GM21381 (cell line): Measurements from ENCODE around the gene NME3.
A peak's percentile ranks its signal among the peaks of the same experiment; 100 is the strongest.

Source experiments
- ATAC-seq: cut with Tn5 transposase; IDR thresholded peaks from one replicate; pipeline ENCODE4 v1.9.1; 2021; ENCODE audit warnings: mild to moderate bottlenecking, moderate library complexity; ENCODE audit not compliant: unreplicated experiment

Gene NME3

DNA sequence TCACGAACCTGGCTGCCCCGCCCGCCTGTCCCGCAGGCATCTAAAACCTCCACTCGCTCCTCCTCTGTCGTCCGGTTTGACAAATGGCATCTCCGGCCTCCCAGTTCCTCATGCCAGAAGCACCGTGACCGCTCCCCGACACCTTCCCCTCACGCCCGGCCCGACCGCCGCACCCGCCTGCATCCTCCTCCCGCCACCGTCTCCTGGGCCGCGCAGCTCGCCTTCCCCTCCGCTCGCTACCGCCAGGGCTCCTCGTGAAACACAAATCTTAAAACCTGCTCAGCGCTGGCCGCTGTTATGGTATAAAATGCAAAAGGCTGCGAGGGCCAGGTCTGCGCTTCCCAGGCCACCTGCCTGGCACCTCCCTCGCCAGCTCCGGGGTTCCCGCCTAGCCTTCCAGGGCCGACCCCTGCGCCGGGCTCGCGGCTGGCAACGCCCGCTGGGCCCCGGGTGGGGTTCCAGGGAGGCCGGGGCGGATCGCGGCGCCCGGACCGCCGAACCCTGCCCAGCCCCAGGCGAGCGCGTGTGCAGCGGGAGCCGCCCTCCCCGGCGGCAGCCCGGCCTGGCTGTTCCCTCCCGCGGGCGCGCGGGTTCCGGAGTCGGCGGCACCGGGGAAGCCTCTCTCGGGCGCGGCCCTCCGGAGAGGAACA is 10.5 kb upstream of the NME3 start:
- no peak for ATAC-seq

DNA sequence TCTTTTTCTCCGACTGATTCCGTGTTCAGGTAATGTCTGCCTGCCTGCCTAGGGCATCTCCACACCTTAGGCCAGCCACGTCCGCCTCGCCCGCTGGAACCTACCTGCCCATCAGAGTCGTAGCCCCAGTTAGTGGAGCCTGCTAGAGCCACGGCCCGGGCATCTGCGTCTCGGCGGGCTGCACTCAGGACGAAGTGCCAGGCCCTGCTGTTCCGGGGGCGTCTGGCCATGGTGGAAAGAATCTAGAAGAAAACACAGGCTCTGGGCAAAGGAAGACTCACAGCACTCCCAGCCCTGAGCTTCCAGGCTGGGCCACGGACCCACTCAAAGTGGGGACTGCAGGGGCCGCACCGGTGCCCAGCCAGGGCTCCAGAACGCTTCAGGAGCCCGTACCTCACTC is 9.9 kb upstream of the NME3 start:
- no peak for ATAC-seq

DNA sequence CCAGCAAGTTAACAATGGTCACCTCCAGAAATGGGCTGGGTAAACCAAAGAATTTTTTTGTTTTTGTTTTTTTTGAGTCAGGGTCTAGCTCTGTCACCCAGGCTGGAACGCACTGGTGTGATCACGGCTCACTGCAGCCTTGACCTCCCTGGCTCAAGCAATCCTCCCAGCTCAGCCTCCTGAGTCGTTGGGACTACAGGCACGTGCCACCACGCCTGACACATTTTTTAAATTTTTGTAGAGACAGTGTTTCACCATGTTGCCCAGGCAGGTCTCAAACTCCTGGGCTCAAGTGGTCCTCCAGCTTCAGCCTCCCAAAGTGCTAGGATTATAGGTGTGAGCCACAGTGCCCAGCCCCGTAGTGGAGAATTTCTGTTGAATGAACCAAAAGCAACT is 9.3 kb upstream of the NME3 start:
- no peak for ATAC-seq

DNA sequence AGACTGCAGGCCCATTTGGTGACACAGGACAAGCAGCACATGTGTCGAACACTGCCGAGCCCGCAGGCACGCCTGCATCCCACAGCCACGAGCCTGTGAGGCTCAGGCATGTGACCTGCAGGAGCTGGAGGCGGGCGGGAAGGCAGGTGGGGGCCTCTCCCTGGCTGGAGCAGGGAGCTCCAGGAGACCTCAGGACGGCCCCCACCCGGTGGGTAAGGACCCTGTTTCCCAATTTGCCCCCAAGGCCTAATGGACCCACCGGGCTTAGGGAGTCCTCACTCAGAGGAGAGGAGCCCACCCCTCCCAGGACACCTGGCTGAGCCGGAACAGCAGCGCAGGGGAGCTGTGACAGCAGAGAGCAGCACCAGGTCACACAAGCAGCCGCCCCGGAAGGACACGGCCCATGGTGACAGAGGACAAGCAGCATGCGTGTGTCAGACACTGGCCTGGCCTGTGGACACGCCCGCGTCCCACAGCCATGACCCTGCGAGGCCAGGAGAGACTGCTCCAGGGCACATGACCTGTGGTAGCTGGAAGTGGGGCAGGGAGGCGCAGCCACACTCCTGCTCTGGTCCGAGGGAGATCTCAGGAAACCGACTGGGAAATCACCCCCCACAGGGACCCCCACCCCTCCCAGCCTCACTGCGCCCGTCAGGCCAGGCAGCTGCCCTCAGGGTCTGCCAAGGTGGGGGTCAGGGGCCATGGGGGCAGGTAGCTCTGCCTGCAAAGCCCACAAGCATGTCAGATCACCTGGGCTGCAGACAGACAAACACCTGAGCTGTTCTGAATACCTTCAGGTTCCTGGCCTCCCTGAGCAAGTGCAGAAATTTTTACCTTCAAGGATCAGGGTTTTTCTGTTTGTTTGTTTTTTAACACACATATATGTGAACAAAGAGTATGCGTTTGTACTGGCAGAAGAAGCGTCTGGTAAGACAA is 8.7 kb upstream of the NME3 start:
- ATAC-seq = no peak

DNA sequence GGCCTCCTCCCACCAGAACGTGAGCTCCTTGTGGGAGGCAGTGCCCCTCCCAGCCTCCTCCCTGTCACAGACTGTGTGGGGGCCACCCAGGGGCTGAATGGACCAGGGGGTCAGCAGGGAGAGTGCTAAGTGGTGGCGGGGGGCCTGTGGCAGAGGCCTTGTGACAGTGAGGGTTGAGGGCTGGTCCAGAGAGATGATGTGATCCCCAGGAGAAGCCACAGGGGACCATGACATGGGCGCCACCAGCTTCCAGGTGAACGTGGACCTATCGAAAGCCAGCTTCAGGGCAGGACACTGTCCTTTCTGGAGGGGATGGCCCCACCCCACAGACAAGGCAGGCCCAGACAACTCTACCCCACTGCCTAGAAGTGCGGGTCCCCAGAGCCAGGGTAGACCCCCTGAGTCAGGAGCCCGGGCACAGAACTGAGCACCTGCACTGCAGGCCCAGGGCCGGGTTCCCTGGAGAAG is 7.9 kb upstream of the NME3 start:
- ATAC-seq = no peak

DNA sequence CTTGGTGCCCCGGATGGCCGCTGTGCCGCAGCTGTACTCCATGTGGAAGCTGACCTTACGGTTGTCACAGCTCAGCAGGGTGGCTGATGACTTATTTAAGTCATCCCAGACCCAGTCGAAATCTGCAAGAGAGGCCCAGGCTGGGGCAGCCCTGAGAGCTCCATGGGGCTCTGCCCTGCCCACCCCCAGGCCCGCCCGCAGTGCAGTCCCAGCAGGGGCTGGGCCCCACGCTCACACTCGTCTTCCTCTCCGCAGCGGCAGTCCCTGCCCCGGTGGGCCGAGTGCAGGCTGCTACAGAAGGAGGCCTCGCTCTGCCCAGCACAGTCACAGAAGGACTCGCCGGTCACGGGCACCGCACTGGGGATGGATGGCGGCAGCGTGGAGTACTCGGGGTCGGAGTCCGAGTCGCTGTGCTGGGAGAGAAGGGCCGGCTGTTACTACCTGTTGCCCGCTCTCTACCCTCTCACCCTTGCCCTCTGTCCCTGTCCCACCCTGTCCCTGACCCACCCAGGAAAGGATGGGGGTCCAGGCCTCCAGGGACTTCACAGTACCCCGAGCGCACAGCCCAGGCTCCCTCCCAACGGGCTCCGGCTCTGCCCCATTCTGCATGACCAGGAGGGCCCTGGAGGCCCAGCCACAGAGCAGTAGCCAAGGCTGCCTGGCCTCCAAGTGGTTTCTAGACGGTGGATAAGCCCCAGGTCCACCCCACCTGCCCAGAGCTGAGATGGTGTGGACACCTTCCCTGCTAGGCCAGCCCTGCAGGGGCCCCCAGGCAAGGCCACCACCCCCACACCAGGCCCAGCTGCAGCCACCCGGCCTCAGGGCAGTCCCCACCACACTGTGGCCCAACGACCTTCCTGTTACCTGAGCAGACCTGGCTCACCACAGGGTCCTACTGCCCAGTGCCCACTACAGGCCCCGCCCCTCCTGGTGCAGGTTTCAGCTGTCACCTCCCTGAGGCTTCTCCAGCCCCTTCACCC is 7.1 kb upstream of the NME3 start:
- no peak for ATAC-seq

DNA sequence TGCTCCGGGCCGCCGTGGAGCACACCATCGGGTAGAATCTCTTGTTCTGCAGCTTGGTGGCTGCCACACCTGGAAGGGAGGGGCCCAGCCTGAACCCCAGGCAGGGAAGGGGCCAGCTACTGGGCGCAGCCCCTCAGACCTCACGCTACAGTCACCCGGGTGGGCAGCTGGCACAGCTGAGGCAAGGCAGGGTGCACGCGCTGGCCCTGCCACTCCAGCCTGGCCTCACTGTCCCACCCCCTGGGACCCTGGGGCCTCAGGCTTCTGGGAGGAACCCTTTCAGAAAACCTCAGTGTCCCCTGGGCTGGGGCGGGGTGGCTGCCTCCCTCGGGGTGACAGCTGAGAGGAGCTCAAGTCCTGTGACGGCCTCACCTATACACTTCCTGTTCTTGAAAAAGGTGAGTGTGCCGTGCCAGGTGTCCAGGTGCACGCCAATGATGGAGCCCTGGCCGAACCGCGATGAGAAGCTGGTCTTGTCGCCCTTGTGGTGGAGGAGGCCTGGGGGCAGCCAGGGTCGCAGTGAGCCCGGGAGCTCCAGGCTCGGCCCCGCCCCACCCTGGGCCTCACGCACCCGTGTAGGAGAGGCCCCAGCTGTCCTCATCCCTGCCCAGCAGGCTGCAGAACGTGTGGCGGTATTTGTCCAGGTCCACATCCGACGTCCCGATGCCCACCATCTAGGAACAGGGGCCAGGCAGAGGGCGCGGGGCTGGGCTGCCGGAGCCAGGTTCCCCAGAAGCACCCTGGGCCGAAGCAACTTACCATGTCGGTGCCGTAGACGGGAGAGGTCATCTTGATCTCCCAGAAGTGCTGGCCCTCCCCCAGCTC is 6.2 kb upstream of the NME3 start:
- ATAC-seq = no peak

DNA sequence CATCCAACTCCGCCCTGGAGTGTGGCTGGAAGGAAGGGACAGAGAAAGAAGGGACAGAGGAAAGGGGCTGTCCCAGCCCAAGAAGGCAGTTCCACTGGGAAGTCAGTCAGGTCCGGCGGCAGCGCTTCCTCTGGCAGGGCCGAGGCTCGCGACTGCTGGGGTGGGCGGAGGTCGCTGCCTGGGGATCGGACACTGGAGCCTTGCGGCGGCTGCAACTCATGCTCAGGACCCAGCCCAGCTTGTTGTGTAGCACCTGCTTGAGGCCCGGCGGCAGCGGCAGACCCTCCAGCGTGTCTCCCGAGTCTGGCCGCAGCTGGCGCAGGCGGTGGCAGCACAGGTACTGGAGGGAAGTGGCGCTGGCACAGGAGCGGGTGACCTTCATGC is 5.6 kb upstream of the NME3 start:
- no peak for ATAC-seq

DNA sequence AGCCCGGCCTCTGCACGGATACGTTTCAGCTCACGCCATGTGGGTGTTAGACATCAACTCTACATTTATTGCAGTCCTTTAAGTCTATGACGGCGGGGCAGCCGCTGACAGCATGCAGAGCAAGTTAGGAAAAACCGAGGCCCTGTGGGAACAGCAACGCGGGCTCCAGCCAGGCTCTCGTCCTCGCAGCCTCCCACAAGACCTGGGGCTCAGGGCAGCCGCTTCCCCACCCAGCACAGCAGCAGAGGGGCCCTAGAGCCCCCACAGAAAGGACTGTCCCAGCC is 5.3 kb upstream of the NME3 start:
- no peak for ATAC-seq

DNA sequence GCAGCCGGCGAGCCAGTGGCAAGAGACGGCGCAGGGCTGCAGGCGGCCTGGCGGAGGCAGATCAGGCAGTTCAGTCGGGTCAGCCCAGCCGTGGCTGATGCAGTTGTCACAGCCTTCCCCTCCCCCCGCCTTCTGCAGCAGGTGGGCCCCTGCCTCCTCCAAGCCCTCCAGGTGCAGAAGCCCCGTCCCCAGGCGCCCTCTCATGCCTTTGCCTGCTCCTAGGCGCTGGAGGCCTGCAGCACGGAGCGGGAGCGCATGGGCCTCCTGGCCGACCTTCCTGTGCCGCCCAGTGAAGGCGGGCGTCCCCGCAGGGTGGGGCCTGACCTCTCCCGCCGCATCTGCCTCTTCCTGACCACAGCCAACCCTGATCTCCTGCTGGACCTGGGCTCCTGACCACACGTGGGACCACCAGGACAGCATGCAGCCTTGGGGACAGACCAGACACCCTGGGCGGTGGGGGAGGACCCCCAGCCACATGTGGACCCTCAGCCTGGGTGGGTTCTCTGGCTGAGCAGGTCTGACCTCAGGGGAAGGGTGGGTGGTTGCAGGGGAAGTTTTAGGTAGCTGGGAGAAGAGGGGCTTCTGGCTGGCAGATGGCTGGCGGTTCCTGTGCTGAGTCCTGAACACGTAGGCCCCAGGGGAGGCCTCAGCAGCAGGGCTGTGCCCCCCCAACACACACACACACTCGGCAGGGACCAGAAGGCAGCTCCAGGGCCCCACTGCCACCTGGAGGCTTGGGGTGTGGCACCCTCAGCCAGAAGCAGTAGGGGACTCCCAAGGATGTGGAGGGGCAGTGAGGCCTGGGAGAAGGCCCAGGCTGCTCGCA is 4.7 kb upstream of the NME3 start:
- ATAC-seq = no peak

DNA sequence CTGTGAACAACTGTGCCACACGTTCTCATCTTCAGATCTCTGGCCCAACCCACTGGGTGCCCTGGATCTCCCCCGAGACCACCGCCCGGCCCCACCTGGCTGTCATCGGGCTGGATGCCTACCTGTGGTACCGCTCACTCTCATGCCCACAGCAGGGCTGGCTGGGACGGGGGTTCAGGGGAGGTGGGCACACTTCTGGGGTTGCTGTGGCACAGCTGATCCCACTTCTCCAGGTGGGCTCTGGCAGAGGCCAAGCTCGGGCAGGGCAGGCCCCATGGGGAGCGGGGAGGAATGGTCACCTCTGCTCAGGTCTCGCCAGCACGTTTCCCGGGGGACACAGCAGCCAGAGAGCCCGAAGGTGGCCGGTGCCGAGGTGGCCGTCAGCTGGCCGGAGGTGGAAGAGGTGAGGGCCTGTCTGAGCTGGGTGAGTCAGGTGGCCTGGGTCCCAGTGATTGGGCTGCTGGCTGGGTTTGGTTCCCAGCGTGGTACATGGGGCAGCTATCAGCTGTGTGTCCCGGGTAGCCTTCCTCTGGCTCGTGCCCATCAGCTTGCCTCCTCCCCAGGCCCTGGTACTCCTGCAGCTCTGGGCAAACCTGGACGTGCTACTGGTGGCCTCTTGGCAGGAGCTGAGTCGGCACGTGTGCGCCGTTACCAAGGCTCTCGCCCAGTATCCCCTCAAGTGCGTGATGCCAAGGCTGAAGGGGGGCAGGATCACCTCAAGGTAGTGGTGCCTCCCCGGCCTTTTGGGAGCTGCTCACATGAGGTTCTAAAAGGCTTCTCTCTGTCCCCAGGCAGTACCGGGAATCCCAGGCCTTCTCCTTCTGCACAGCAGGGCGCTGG is 3.9 kb upstream of the NME3 start:
- ATAC-seq = no peak

DNA sequence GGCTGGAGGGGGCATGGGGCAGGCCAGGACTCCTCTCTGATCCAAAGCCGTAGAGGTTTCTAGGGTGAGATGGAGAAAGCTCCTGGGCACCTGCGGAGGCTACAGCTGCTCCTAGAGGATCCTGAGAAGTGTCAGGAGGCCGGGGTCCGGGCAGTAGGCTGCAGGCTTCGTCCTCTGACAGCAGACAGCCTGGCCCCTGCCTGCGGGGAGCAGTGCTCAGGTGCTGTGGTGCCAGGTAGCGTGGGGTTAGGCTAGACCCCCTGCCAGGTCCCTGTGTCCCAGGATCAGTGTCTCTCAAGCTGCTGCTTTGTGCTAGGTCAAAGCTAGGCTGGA is 3.1 kb upstream of the NME3 start:
- no peak for ATAC-seq

DNA sequence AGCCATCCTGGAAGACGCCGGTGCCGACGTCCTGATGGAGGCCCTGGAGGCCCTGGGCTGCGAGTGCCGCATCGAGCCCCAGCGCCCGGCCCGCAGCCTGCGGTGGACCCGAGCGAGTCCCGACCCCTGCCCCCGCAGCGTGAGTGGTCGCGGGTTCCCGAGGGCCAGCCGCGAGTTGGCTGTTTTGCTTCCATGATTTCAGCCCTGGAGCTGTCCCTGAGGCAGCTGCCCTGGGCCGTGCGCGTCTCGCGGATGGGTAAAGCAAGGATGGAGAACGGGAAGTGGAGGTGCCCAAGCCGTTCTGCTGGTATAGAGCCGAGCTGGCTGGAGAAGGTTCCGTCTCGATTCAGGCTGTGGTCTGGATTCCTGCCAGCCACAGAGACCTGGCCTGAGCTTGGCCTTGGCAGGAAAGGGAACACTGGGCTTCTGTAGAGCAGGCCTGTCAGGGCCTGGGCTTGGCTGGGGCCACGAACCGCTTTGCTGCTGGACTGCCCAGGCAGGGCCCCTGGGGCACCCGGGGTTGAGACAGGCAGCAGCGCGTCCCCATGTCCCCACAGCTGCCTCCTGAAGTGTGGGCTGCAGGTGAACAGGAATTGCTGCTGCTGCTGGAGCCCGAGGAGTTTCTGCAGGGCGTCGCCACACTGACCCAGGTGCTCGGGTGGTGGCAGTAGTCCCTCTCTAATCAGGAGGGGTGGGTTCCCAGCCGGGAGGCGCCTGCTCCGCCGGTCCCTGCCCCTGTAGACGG is 2.5 kb upstream of the NME3 start:
- no peak for ATAC-seq

DNA sequence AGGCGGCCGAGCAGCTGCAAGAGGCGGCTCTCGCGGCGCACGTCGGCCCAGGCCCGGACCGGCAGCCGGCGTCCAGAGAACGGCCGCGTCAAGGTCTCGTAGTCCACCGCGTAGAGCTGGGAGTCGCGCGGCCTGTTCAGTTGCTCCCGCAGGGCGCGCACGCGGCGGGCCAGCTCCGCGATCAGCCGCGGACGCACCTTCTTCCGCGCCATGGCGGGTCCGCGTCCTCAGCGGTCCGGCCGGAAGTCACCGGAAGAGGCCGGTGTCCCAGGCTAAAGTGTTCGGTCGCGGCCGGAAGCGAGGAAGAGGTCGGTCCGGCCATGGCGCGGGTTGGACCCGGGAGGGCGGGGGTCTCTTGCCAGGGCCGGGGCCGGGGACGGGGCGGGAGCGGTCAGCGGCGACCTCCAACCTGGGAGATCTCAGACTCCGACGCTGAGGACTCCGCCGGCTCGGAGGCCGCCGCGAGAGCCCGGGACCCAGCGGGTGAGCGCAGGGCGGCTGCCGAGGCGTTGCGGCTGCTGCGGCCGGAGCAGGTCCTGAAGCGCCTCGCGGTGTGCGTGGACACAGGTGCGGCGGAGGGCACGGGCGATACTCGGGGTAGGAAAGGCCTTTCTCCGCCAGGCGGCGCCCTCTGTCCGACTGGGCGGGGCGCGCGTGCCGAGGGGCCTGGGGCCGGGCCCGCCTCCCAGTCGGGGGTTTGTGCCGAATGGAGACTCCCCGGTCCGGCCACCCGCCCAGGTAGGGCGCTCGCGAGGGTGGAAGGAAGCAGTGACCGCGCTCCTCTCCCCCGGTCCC is 1.8 kb upstream of the NME3 start, which contains the start of gene MRPS34:
Gene MRPS34, minus strand, starts transcription at position 227 of the 795 bp plus-strand sequence. Its CDS starts 15 bp downstream, at position 212.
- peak; percentile 47 for ATAC-seq

DNA sequence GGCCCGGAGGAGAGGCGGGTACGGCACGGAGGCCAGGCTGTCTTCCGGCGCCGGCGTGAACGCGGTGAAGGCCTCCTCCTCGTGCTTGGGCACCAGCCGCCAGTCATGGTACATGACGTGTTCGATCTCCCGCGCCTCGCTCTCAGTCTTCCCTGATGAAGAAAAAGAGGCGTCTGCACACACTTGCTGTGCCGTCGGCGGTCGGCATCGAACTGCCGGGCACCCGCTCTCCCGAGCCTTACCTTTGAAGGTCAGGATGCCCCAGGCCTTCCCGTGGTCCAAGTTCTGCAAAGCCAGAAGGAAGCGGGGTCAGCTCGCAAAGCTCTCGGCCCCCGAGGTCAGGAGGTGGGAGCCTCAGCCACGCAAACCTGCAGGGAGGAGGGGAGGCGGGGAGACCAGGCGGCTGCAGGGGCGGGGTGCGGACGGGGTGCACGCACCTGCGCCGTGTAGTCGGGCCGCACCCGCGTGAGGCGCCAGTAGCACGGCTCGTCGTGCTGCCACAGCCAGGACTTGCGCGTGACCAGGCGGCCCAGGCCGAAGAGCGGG is 1.1 kb upstream of the NME3 start, which contains the start of gene EME2:
Gene EME2, plus strand, starts transcription at position 449 of the 546 bp plus-strand sequence. CDS start 418 bp downstream, outside the sequence.
- peak; percentile 8 for ATAC-seq

DNA sequence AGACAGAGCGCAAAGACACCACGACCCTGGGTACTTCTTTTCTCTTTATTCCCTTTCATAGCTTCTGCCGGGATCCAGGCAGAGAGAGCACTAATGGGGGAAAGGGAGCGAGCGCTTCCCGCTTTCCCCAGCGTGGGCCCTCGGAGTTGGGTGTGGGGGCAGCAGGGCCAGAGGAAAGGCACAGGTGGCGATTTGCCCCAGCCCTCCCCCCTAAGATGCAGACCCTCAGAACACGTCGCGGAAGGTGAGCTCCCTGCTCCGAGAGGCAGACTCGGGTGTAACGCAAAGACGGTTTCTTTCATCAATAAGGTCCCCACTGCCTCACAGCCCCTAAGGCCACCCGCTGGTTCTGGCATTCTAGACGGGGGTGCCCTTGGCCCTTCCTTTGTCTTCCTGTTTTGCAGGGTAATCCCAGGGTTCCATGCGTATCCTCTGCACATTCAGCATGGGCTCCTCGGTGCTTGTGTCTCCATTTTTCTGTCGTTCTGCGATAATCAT is 570 bp upstream of the NME3 start:
- ATAC-seq = no peak
